ENCODE measurements around the gene ENOX2.

DNA sequence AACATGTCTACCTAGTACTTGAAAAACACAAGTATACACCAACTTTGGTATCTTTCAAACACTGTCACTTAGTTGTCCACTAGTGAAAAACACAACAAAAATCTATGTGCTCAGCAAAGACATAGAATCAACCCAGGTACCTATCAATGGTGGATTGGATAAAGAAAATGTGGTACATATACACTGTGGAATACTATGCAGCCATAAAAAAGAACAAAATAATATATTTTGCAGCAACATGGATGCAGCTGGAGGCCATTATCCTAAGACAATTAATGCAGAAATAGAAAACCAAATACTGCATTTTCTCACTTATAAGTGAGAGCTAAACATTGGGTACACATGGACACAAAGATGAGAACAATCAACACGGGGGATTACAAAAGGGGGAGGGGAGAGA is 148.7 kb downstream of the ENOX2 start:
- TF ChIP-seq, protein P1, sequence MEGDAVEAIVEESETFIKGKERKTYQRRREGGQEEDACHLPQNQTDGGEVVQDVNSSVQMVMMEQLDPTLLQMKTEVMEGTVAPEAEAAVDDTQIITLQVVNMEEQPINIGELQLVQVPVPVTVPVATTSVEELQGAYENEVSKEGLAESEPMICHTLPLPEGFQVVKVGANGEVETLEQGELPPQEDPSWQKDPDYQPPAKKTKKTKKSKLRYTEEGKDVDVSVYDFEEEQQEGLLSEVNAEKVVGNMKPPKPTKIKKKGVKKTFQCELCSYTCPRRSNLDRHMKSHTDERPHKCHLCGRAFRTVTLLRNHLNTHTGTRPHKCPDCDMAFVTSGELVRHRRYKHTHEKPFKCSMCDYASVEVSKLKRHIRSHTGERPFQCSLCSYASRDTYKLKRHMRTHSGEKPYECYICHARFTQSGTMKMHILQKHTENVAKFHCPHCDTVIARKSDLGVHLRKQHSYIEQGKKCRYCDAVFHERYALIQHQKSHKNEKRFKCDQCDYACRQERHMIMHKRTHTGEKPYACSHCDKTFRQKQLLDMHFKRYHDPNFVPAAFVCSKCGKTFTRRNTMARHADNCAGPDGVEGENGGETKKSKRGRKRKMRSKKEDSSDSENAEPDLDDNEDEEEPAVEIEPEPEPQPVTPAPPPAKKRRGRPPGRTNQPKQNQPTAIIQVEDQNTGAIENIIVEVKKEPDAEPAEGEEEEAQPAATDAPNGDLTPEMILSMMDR (IDR thresholded peaks at IDR 0.05; ENCODE audit: low read depth, low read length, poor library complexity, severe bottlenecking), result no peak
- TF ChIP-seq EZH2phosphoT487 (IDR thresholded peaks at IDR 0.05; ENCODE audit: borderline replicate concordance, low read length), result no peak
